ENCODE measurements around the gene ARSH.

The ARSH gene

GRCh38 chrX:3024176-3024575 lies 17.8 kb downstream of the ARSH start:
- no peak for TF ChIP-seq GABPA (IDR thresholded peaks at IDR 0.05; ENCODE audit: low read depth)
- TF ChIP-seq POLR2AphosphoS5 (IDR thresholded peaks at IDR 0.05; ENCODE audit: low read depth): no peak
- TF ChIP-seq CTCF (IDR thresholded peaks at IDR 0.05; ENCODE audit: insufficient read depth, low read length): no peak
- TF ChIP-seq SPI1 (IDR thresholded peaks at IDR 0.05; ENCODE audit: borderline replicate concordance, low read depth): no peak
- TF ChIP-seq REST (IDR thresholded peaks at IDR 0.05; ENCODE audit: insufficient replicate concordance, low read depth): no peak

GRCh38 chrX:3026074-3026815 lies 19.9 kb downstream of the ARSH start:
- Histone ChIP-seq H3K4me3 (replicated peaks; ENCODE audit: insufficient read depth, low read length) (no peak overlapping the region), H3K27ac (replicated peaks) (no peak overlapping the region), H3K27me3 (ENCODE audit: insufficient read depth, poor library complexity, severe bottlenecking) (no peaks in the 10 kb centered on the region)
- TF ChIP-seq CTCF (IDR thresholded peaks at IDR 0.05; ENCODE audit: insufficient read depth, low read length): no peak
- no peak for TF ChIP-seq POLR2AphosphoS5 (IDR thresholded peaks at IDR 0.05; ENCODE audit: low read depth)
- no peak for TF ChIP-seq REST (IDR thresholded peaks at IDR 0.05; ENCODE audit: insufficient replicate concordance, low read depth)
- no peak for TF ChIP-seq SPI1 (IDR thresholded peaks at IDR 0.05; ENCODE audit: borderline replicate concordance, low read depth)
- no peak for TF ChIP-seq GABPA (IDR thresholded peaks at IDR 0.05; ENCODE audit: low read depth)
- DNase-seq (ENCODE audit: low read depth in 1 of 2, low spot score in 1 of 2): no peak

More at GRCh38 chrX:3024176-3024575, 17.8 kb downstream of the ARSH start:
- Histone ChIP-seq H3K27ac (replicated peaks) (no peak overlapping the region), H3K4me3 (replicated peaks; ENCODE audit: insufficient read depth, low read length) (no peak overlapping the region), H3K27me3 (ENCODE audit: insufficient read depth, poor library complexity, severe bottlenecking) (no peaks in the 10 kb centered on the region)
- no peak for DNase-seq (ENCODE audit: low read depth in 1 of 2, low spot score in 1 of 2)

- Histone ChIP-seq H3K27ac (replicated peaks) (no peak overlapping the region), H3K27me3 (ENCODE audit: insufficient read depth, poor library complexity, severe bottlenecking) (no peaks in the 10 kb centered on the region), H3K4me3 (replicated peaks; ENCODE audit: insufficient read depth, low read length) (no peak overlapping the region)
- DNase-seq (ENCODE audit: low read depth in 1 of 2, low spot score in 1 of 2): no peak
- no peak for TF ChIP-seq REST (IDR thresholded peaks at IDR 0.05; ENCODE audit: insufficient replicate concordance, low read depth)
- TF ChIP-seq GABPA (IDR thresholded peaks at IDR 0.05; ENCODE audit: low read depth): no peak
- no peak for TF ChIP-seq SPI1 (IDR thresholded peaks at IDR 0.05; ENCODE audit: borderline replicate concordance, low read depth)
These were observed 22.8 kb downstream of the ARSH start for GRCh38 chrX:3029129-3029528.
